NCI-H446 (cell line): Measurements from ENCODE around the gene MICAL3.
"Not testable (repeated sequence)": the region's sequence is repeated elsewhere in the genome, so short reads cannot be mapped to it uniquely, and the experiment has no call there.

ENCODE experiments used
- DNase-seq, 2 experiments: peaks; one replicate each; lab custom pipeline; 2025; lab: John Stamatoyannopoulos, UW

MICAL3 gene

DNA sequence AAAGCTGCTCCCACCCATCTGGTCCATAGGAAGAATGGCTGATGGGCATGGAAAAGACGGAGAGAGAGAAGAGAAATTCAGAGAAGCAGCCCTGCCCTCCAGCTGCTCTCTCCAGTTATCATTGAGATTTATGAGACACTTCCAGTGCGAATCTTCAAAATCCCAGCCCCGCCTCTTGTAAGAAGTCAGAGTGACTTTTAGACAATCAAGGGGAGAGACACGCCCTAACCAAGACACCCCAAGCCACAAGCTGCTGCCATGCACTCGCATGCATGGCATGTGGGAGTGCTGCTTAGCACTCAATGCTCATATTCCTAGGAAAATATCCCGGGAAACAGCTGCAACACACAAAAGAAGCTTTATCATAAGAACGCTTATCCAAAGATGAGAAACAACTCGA lies 139.5 kb downstream of the MICAL3 start:
- DNase-seq, result no peak

DNA sequence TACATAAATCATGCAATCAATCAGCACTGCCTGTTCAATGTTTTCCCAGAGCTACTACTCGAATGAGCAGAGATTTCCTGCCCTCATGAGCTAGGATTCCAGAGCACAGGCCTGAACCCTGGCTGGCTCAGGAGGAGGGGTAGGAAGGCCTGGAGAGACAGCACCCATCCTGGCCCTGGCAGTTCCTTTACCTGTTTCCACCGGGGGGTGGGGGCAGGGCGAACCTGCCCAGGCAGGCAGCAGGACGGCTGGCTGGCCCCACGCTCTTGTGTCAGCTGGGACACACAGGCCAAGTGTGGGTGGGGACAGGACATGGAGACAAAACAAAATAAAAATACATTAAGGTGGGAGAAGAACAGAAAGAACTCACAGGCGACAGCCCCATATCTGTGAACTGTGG lies 140.3 kb downstream of the MICAL3 start:
- no peak for DNase-seq

DNA sequence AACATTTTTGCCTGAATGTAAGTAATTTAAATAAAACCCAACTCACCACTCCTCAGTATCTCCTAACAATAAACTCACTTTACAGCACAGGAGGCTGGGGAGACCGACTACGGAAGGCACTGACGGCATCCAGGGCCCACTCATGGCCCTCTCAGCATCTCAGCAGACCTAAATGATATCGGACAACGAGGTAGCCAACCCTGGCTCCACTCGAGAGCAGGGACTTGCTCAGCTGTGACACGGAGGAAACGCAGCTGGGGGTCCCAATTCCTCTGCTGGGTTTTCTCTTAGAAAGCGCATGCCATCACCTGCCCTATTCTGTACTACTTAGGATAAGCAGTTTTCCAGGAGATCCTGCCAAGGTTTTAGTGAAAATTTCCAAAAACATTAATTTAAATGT lies 141.0 kb downstream of the MICAL3 start:
- no peak for DNase-seq

DNA sequence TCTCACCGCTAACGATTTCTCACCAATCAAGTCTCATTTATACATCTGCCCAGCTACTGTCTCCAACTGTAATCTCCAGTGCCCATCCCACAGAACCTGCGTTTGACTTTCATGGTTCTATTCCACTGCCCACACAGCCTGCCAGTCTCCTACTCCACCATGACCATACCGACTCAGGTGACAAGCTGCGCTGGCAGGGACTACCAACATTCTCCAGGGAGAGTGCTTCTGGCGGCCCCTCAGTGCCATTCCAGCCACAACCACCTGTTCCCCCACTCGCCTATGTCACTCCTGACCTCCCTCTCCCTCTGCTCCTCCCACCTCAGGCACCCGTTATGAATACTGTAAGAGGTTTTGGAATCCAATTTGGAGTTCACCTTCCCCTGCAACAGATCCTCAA lies 141.6 kb downstream of the MICAL3 start:
- DNase-seq, result no peak

DNA sequence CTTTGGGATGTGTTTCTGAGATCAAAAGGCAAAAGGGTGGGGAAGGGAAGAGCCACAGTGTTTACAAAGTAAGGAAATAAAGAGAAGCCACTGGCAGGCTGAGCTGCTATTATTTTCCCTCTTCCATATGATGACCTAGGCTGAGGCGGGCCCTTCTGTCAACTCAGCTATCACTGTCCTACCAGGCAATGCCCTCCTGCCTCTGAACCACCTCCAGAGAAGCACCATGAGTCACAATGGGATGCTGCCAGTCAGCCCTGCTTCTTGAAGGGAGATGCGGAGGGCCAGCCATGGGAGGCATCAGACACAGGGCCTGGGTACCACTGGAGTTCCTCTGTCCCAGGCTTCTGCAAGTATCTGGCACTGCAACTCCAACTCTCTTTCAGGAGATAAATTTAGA lies 142.2 kb downstream of the MICAL3 start:
- DNase-seq, result no peak

DNA sequence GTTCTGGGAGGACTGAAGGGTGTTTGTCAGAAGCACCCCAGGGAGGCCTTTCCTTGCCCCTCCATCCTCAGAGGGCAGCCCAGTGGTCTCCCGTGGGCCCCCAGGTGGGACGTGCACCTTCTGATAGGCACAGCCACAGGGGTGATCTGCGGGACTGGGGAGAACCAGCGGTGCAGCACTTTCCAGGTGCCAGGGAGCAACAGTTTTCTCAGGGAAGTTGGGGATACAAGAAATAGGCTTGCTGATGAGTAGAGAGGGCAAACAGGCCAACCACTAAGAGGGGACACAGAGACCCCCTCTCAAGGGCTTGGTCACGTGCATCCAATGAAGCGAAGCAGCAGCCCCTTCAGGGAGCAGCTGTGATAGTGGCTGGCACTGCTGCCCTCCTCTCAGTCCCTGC lies 143.0 kb downstream of the MICAL3 start:
- DNase-seq, result no peak

DNA sequence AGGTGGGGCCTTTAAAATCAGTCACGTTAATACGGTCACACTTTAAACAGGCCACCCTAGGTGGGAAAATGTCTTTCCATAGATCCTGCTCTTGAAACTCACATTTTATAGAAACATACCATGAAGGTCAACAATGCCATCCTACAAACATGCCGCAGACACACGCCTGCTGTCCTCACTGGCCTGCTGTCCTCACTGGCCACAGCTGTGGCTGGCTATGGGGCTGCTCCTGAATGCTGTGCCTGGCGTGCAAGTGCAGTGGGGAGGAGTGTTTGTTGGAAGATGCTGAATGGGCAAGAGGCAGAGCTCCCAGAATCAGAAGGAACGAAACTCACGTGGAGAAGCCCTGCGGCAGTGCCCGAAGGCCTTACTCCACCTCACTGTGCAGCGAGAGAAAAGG lies 143.9 kb downstream of the MICAL3 start:
- no peak for DNase-seq

DNA sequence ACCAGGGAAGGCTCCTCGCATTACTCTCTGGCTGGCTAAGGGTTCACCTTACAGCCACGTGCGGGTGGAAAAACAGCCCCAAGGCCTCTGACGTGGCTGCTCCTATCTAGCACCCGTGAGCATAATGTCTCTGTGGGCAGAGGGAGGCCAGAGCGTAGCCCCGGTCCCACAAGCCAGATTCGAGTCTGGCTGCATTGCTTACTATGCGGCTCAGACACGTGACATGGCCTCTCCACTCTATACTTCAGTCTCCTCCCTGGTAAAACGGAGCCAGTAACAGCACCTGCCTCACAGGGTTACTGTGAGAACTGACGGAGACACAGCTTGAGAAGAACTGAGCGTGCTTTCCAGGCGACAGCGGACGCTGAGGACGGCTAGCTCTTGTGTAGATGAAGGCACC lies 144.3 kb downstream of the MICAL3 start:
- no peak for DNase-seq

DNA sequence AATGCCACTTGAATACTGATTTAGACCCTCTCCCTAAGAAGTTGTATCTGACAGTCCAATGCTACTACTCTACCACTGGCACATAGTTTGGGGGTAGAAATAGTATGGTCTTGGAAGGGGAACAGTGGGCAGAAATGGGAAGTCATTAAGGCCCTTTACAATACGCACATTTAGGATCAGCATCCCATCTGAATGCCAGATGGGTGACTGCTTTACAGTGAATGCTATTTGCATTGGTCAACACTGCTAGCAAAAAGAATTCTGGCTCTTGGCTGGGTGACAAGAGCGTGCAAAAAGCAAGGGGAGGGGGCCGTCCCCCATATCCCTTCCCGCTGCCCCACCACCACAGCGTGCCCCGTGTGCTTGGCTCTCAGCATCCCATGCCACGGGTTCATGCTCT lies 145.4 kb downstream of the MICAL3 start:
- DNase-seq, result no peak

DNA sequence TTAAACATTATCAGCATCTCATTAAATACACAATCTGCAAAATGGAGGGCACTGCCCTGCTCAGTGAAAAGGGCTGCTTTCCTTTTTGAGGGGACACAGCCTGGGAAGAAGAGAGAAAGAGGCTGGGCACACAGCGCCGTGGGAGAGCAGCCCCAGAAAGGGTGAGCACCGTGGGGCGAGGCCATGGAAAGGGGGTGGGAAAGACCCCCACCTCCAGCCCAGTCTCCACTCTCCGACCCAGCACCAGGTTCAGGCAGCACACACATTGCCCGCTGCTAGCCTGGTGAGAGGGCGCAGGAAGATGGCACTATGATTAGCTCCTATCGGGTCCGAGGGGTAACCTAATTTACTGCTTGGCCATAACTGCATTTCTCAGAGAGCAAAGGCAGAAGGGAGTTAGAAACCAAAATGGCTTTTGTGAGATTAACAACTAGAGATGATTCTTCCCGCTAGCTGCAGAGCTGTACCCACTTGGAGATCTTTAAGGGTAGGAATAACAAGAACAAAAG lies 146.1 kb downstream of the MICAL3 start:
- DNase-seq, result no peak

DNA sequence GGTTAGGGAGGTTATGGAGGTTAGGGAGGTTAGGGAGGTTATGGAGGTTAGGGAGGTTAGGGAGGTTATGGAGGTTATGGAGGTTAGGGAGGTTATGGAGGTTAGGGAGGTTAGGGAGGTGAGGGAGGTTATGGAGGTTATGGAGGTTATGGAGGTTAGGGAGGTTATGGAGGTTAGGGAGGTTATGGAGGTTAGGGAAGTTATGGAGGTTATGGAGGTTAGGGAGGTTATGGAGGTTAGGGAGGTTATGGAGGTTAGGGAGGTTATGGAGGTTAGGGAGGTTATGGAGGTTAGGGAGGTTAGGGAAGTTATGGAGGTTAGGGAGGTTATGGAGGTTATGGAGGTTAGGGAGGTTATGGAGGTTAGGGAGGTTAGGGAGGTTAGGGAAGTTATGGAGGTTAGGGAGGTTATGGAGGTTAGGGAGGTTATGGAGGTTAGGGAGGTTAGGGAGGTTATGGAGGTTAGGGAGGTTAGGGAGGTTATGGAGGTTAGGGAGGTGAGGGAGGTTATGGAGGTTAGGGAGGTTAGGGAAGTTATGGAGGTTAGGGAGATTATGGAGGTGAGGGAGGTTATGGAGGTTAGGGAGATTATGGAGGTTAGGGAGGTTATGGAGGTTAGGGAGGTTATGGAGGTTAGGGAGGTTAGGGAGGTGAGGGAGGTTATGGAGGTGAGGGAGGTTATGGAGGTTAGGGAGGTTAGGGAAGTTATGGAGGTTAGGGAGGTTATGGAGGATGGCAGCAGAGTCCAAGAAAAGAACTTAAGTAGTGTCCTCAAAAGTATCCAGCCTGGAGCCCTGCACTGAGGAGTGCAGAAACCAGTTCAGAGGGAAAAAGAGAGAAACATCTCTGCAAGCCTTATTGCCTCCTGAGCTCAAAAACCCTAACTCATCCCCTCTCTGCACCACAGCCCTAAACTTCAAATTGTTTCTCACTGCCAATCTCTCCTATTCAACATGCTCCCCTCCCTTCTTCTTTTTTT lies 147.2 kb downstream of the MICAL3 start:
- DNase-seq, result not testable (repeated sequence)

DNA sequence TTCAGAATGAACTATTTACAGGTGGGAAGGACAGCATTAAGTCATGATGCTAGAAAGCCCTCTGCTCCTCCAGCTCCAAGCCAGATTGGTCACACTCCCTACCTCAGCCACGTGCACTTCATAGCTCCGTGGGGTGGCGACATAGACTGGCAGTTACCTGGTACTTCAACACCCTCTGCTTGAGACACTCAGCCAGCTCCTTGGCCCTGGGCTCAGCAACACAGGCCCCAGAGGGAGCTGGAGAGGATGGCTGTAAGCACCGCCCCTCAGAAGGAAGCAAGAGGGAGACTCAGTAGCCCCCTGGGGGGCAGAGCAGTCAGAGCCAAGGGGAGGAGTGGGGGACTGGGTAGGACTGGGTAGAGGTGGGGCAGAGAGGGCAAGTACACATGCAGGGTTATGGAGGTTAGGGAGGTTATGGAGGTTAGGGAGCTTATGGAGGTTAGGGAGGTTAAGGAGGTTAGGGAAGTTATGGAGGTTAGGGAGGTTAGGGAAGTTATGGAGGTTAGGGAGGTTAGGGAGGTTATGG lies 148.0 kb downstream of the MICAL3 start:
- no peak for DNase-seq

DNA sequence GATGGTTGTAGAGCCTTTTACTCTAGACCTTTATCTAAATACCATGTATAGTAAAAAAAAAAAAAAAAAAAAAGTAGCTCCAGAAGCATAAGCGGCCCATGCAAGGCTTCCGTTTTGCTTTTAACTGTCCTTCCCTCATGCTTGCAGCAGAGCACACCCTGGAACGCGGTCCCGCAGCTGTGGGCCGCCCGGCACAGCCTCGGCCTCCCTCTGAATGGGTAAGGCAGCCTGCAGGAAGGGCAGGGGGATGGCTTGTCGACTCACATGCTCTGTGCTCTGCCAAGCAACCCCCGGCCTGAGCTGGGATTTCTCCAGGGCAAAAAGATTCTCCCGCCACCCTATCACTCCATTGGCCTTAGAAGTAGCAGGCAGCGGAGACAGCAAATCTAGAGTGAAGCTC lies 148.7 kb downstream of the MICAL3 start:
- no peak for DNase-seq

DNA sequence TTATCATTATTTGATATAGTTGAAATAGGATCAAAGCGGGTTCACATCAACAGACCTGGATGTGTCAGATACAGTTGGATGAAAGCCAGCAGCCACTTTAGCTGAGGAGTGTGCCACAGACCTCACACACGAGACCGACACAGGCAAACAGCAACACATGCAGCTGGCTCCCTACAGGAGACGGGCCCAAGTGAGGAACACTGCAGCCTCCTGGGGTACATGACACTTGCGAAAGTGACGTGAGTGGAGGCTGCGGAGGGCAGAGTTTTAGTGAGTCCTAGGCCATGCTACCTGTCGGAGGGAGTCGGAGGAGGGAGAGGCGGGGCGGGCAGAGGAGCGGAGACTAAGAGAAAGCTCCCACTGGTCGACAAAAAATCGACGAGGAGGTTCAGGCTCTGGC lies 149.2 kb downstream of the MICAL3 start:
- DNase-seq, result no peak

DNA sequence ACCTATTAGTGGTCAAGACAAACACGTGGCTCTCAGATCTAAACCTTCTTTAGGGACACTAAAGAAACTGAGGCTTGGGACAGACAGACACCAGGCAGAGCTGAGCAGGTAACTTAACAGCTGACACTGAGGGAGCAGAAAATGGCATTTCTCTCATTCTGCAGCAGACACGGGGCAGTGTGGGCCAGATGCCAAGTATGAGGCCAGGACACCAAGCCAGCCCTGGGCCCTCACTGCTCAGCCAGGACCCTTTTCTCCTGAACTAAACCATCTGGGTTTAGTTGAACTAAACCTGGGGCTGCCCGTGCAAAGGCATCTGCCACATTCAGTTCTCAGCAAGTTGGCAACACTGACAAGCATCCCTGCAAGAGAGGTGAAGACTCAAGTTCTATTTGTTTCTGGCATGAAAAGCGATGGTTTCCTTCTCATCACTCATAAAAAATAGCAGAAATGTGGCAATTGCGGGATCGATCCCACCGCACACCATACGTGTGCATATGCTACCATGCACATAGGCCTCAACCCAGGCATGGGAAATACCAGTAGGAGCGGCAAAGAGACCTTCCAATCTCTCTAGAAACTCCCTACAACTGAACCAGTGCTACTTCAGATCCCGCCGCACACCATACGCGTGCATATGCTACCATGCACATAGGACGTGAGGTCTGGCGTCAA lies 150.0 kb downstream of the MICAL3 start:
- DNase-seq, result no peak

DNA sequence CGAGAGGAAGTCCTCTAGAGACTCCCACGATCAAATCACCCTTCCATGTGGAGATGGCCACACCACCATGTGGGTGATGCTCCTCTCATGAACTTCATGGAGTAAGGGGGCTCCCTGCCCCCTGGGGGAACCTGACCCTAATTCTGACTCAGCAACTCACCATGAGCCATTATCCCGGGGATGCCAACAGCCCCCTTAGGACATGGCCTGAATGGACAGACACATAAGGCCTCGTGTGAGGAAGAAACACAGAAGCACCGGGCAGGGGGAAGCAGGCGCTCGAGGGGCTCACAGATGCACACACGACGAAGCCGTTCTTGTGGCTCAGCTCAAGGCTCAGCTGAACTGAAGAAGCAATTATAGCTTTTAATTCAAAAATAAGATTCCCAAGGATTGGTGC lies 150.6 kb downstream of the MICAL3 start:
- no peak for DNase-seq

DNA sequence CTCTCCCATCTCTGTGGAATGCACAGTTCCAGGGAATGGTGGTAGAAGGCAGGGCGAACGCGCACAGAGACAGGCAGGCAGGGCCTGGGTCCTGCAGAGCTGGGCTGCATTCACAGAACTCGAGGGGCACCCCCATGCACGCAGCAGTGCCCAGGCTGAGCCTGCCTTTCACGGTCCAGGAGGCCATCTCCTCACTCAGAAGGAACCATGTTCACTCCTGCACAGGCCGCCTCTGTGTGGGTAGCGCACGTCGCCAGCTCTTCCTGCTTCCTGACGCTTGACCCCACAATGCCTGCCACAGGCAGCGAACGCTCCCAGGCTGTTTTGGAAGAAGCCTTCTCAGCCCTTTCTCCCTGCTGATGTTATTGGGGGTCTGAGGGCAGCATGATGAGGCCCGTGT lies 151.2 kb downstream of the MICAL3 start:
- no peak for DNase-seq

DNA sequence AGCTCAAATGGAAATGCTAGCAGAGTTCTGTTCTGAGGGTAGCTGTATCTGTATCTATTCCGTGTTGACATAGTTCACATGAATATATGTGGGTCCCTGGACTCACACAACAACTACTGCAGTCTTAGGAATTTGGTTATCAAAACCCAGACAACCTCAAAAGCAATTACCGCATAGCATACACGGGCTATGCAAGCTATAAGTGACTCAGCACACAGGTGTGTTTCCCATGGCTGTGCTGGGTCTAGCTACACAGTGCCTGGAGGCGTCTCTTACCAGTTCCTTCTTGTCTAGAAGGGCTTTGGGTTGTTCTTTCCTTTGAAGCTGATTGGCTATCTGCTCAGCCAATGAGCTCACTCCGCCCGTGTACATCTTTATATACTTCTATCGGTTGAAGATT lies 151.9 kb downstream of the MICAL3 start:
- no peak for DNase-seq

DNA sequence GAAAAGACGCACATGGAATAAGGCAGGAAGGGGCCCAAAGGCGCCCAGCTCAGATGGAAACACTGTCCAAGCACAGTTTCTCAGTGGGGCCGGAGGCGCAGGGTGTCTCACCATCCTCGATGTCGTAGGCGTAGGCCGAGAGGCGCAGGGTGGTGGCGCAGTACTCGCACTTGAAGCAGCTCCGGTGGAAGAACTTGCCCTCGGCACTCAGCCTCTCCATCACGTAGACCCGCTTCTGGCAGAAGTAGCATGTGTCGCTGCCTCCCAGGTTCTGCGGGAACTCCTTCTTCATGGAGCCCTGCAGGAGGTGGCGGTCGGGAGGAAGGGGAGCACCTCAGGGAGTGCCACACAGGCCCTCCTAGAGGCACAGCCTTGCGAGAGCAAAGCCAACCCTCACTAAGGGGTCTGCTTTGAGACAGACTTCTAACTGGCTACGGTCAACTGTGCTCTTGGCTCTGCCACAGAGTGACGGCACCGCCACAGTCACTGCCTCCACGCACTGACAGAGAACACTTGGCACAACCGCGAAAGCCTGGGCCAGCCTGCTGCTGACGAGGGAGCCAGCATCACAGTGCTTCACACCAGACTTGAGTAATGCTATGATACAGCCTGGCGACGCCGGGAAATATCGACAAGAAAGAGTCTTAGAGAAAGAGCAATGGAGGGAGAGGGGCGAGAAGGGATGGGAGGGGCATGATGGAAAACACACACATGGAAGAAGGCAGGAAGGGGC lies 152.5 kb downstream of the MICAL3 start:
- no peak for DNase-seq

DNA sequence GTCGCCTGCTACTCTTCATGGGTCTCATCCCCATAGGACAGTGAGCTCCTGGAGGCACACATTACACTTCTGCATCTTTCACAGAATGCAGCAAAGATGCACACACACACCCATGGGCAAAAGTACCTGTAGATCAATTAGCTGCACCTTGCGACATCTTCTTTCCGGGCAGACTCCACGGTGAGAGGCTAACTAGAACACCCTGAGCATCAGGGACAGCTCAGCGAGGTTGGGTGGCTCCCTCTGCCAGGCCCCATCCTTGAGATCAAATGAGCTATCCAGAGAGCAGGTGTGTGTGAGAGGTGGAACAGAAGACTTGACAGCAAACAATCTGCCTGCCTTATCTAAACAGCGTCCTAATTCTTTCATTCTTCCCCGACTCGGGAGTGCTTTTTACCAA lies 154.0 kb downstream of the MICAL3 start:
- DNase-seq, result no peak

DNA sequence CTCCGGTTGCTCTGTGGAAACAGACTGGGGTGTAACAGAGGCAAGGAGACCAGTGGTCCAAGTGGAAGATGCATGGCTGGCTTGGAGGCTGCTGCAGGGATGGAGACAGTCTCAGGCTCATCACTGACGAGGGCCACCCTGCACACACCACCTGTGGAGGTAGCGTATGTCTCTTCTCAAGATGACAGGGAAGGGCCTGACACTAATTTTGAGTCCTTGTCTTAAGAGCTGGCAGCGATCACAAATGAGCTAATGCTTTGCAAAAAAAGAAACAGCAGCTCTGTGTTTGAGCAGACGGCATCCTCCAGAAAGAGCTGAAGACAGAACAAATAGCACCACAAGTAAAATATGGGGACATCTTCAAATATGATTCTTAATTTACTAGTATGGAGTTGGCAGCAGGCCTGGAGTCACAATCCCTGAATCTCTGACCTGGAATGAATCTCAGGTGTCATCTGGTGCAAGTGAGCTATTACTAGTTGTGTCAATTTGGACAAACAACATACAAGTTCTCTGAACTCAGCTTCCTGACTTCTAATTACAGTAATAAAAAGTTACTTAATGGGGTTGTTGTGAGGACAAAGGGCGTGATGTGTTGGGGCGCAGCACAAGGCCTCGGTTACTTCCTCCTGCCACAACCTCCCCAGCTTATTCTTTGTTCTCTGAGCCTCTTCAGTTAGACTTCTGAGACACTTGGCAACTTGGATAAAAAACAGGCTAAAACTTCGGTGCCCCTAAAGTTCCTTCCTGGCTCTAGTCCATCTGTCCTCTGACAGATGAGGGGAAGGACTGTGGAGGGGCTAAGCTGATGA lies 154.9 kb downstream of the MICAL3 start:
- DNase-seq, result no peak
